HEK293 (cell line): ENCODE results near the gene CCER1.

Source experiments
- CTCF ChIA-PET: fragments of 350-600 bp; formaldehyde crosslinking; extraction: SDS; loops from one replicate; lab custom pipeline; 2021; ENCODE audit warnings: antibody characterized with exemption; lab: Yijun Ruan, JAX
- POLR2A ChIA-PET: fragments of 300-600 bp; formaldehyde crosslinking; extraction: SDS; loops from one replicate; lab custom pipeline; 2020; ENCODE audit warnings: antibody characterized with exemption, inconsistent platforms; lab: Yijun Ruan, JAX
- H3K27ac ChIP-seq: fragments of 200-500 bp; sonication (Bioruptor generic); 2 replicates; pipeline ENCODE4 v1.5.1; 2014; ENCODE audit warnings: low read depth, low read length, control low read depth, inconsistent platforms; ENCODE audit errors: extremely low read depth
- H3K36me3 ChIP-seq, 2 experiments: fragments of 200-500 bp in 1 of 2; sonication (Bioruptor generic) in 1 of 2; 1 replicate in 1 of 2; 2 replicates in 1 of 2; pipeline ENCODE4 v1.5.1; 2014 to 2017; ENCODE audit warnings: inconsistent platforms in 2 of 2, low read length in 2 of 2; ENCODE audit not compliant: control insufficient read depth in 2 of 2, insufficient read depth in 1 of 2
- H3K4me1 ChIP-seq: fragments of 200-500 bp; sonication (Bioruptor generic); 2 replicates; pipeline ENCODE4 v1.5.1; 2014; ENCODE audit warnings: mild to moderate bottlenecking, low read length, inconsistent platforms; ENCODE audit not compliant: control insufficient read depth, insufficient read depth
- H3K4me3 ChIP-seq: 2 replicates; pipeline ENCODE4 v1.5.1; 2011; ENCODE audit warnings: low read depth, mild to moderate bottlenecking, control low read depth, low read length, moderate library complexity
- H3K9me3 ChIP-seq: fragments of 200-500 bp; sonication (Bioruptor generic); 2 replicates; pipeline ENCODE4 v1.5.1; 2014; ENCODE audit warnings: low read depth, low read length, inconsistent platforms; ENCODE audit not compliant: control insufficient read depth, insufficient read depth
- BCL11A ChIP-seq: fragments of 450-650 bp; formaldehyde crosslinking; IDR thresholded peaks from 2 replicates; pipeline ENCODE4 v1.5.1; 2016; ENCODE audit warnings: low read depth, missing biosample characterization, missing genetic modification characterization
- KLF8 ChIP-seq: fragments of 450-650 bp; formaldehyde crosslinking; IDR thresholded peaks from 2 replicates; pipeline ENCODE4 v1.5.1; 2016; ENCODE audit warnings: missing biosample characterization, missing genetic modification characterization
- SP3 ChIP-seq: fragments of 450-650 bp; formaldehyde crosslinking; IDR thresholded peaks from 2 replicates; pipeline ENCODE4 v1.5.1; 2016; ENCODE audit warnings: missing biosample characterization, missing genetic modification characterization
- ZBTB7A ChIP-seq: fragments of 450-650 bp; formaldehyde crosslinking; IDR thresholded peaks from 2 replicates; pipeline ENCODE4 v1.5.1; 2016; ENCODE audit warnings: low read depth, missing biosample characterization, missing genetic modification characterization
- ZFP3 ChIP-seq: fragments of 450-650 bp; formaldehyde crosslinking; IDR thresholded peaks from 2 replicates; pipeline ENCODE4 v1.5.1; 2016; ENCODE audit warnings: low read depth, missing biosample characterization, missing genetic modification characterization
- ZNF10 ChIP-seq: fragments of 450-650 bp; formaldehyde crosslinking; IDR thresholded peaks from 2 replicates; pipeline ENCODE4 v1.5.1; 2017; ENCODE audit warnings: missing biosample characterization, missing genetic modification characterization
- ZNF114 ChIP-seq: fragments of 450-650 bp; formaldehyde crosslinking; IDR thresholded peaks from 2 replicates; pipeline ENCODE4 v1.5.0; 2017; ENCODE audit warnings: missing biosample characterization, missing genetic modification characterization
- ZNF169 ChIP-seq: fragments of 450-650 bp; formaldehyde crosslinking; IDR thresholded peaks from 2 replicates; pipeline ENCODE4 v1.5.1; 2016; ENCODE audit warnings: missing biosample characterization, missing genetic modification characterization
- ZNF2 ChIP-seq: fragments of 450-650 bp; formaldehyde crosslinking; IDR thresholded peaks from 2 replicates; pipeline ENCODE4 v1.5.1; 2016; ENCODE audit warnings: missing biosample characterization, missing genetic modification characterization
- ZNF266 ChIP-seq: fragments of 450-650 bp; formaldehyde crosslinking; IDR thresholded peaks from 2 replicates; pipeline ENCODE4 v1.5.1; 2016; ENCODE audit warnings: missing biosample characterization, missing genetic modification characterization, low read depth
- ZNF335 ChIP-seq: fragments of 450-650 bp; formaldehyde crosslinking; conservative IDR thresholded peaks from 2 replicates; pipeline ENCODE4 v1.5.1; 2016; ENCODE audit warnings: missing biosample characterization, missing genetic modification characterization
- ZNF404 ChIP-seq: fragments of 450-650 bp; formaldehyde crosslinking; IDR thresholded peaks from 2 replicates; pipeline ENCODE4 v1.5.1; 2017; ENCODE audit warnings: missing biosample characterization, missing genetic modification characterization
- ZNF433 ChIP-seq: fragments of 450-650 bp; formaldehyde crosslinking; IDR thresholded peaks from 2 replicates; pipeline ENCODE4 v1.5.1; 2016; ENCODE audit warnings: missing biosample characterization, missing genetic modification characterization, low read depth
- ZNF473 ChIP-seq: fragments of 450-650 bp; formaldehyde crosslinking; IDR thresholded peaks from 2 replicates; pipeline ENCODE4 v1.5.1; 2017; ENCODE audit warnings: missing biosample characterization, missing genetic modification characterization
- ZNF623 ChIP-seq: fragments of 450-650 bp; formaldehyde crosslinking; IDR thresholded peaks from 2 replicates; pipeline ENCODE4 v1.5.1; 2016; ENCODE audit warnings: missing biosample characterization, missing genetic modification characterization
- ZNF776 ChIP-seq: fragments of 450-650 bp; formaldehyde crosslinking; IDR thresholded peaks from 2 replicates; pipeline ENCODE4 v1.5.0; 2017; ENCODE audit warnings: missing biosample characterization, missing genetic modification characterization, borderline replicate concordance
- ZSCAN23 ChIP-seq: fragments of 450-650 bp; formaldehyde crosslinking; IDR thresholded peaks from 2 replicates; pipeline ENCODE4 v1.5.1; 2016; ENCODE audit warnings: missing biosample characterization, missing genetic modification characterization
- ZSCAN30 ChIP-seq: fragments of 450-650 bp; IDR thresholded peaks from 2 replicates; pipeline ENCODE4 v1.5.1; 2018; ENCODE audit warnings: missing biosample characterization, mild to moderate bottlenecking, missing genetic modification characterization, moderate library complexity
- TF ChIP-seq, protein P1 (sequence below): fragments of 450-650 bp; formaldehyde crosslinking; IDR thresholded peaks from 2 replicates; pipeline ENCODE4 v1.5.1; 2016; ENCODE audit warnings: missing biosample characterization, missing genetic modification characterization
- TF ChIP-seq, protein P2 (sequence below): fragments of 450-650 bp; formaldehyde crosslinking; optimal IDR thresholded peaks from 2 replicates; pipeline ENCODE3; 2016; ENCODE audit warnings: missing biosample characterization, mild to moderate bottlenecking, missing genetic modification characterization
- TF ChIP-seq, protein P3 (sequence below): fragments of 450-650 bp; IDR thresholded peaks from 2 replicates; pipeline ENCODE4 v1.5.1; 2018; ENCODE audit warnings: missing biosample characterization, mild to moderate bottlenecking, missing genetic modification characterization
- TF ChIP-seq, protein P4 (sequence below): fragments of 450-650 bp; IDR thresholded peaks from 2 replicates; pipeline ENCODE4 v1.5.1; 2018; ENCODE audit warnings: missing biosample characterization, missing genetic modification characterization

CCER1 gene, protein sequence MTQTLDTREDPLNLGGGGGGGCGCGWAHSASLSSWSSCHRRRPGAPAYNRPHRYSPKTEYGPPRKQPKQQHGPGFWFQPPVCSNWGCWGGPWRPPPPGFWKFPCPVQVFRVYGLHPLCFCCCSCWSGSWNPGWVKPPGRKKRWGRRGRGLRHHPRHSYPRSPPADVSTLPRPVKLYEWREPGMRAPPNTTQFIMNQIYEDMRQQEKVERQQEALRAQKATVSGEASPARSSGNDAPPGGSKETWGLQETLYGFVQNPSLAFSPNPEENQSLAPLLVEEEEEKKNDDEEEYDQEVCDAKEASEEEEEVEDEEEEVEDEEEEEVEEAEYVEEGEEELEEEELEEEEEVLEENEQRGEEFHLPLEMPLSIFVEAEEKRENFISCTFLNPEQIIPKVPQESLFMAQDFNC

DNA sequence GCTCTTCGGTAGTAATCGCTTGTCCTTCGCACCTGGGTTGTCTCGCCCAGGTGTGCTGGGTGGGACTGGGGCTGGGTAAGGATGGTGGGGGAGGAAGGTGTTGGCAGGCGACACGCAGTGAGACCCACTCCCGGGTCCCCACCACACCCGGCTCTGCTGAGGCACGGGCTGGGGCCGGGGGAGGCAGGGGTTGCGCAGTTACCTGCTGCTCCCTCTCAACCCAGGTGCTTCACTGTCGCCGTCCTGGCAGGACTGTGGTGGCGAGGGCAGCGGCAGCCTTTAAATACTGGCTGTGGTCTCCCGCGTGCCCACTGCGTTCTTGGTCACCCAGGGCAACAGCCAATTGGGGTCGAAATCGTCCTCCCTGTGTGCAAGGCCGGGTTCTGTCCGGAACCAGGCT is at the start of gene CCER1:
Gene CCER1, minus strand, starts transcription at position 256 of the 400 bp plus-strand sequence. CDS start 434 bp downstream, outside the sequence.
- H3K9me3 ChIP-seq = no peaks in the 10 kb centered on the region
- POLR2A ChIA-PET = no interaction called here
- CTCF ChIA-PET = no interaction called here
- H3K36me3 ChIP-seq = no peaks in the 10 kb centered on the region
- no peak within 1 kb of the TSS for H3K27ac ChIP-seq
- H3K4me1 ChIP-seq = no peaks in the 10 kb centered on the region
- TF ChIP-seq ZBTB7A (tag by site-specific recombination) (no peak), ZSCAN30 (tag by site-specific recombination) (no peak), ZNF10 (tag by site-specific recombination) (no peak), ZNF266 (no peak), ZNF473 (no peak), ZSCAN23 (tag by site-specific recombination) (no peak), ZNF114 (tag by site-specific recombination) (no peak), ZNF335 (no peak), ZNF623 (tag by site-specific recombination) (no peak), SP3 (tag by site-specific recombination) (no peak), ZNF2 (tag by site-specific recombination) (no peak), ZFP3 (no peak), BCL11A (tag by site-specific recombination) (no peak), ZNF433 (tag by site-specific recombination) (no peak), ZNF776 (tag by site-specific recombination) (no peak)
- TF ChIP-seq, protein P1, sequence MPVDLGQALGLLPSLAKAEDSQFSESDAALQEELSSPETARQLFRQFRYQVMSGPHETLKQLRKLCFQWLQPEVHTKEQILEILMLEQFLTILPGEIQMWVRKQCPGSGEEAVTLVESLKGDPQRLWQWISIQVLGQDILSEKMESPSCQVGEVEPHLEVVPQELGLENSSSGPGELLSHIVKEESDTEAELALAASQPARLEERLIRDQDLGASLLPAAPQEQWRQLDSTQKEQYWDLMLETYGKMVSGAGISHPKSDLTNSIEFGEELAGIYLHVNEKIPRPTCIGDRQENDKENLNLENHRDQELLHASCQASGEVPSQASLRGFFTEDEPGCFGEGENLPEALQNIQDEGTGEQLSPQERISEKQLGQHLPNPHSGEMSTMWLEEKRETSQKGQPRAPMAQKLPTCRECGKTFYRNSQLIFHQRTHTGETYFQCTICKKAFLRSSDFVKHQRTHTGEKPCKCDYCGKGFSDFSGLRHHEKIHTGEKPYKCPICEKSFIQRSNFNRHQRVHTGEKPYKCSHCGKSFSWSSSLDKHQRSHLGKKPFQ = no peak
- TF ChIP-seq, protein P2, sequence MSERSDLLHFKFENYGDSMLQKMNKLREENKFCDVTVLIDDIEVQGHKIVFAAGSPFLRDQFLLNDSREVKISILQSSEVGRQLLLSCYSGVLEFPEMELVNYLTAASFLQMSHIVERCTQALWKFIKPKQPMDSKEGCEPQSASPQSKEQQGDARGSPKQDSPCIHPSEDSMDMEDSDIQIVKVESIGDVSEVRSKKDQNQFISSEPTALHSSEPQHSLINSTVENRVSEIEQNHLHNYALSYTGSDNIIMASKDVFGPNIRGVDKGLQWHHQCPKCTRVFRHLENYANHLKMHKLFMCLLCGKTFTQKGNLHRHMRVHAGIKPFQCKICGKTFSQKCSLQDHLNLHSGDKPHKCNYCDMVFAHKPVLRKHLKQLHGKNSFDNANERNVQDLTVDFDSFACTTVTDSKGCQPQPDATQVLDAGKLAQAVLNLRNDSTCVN (tag by site-specific recombination) = no peak
- TF ChIP-seq, protein P3, sequence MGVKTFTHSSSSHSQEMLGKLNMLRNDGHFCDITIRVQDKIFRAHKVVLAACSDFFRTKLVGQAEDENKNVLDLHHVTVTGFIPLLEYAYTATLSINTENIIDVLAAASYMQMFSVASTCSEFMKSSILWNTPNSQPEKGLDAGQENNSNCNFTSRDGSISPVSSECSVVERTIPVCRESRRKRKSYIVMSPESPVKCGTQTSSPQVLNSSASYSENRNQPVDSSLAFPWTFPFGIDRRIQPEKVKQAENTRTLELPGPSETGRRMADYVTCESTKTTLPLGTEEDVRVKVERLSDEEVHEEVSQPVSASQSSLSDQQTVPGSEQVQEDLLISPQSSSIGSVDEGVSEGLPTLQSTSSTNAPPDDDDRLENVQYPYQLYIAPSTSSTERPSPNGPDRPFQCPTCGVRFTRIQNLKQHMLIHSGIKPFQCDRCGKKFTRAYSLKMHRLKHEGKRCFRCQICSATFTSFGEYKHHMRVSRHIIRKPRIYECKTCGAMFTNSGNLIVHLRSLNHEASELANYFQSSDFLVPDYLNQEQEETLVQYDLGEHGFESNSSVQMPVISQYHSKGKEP = no peak
- TF ChIP-seq, protein P4, sequence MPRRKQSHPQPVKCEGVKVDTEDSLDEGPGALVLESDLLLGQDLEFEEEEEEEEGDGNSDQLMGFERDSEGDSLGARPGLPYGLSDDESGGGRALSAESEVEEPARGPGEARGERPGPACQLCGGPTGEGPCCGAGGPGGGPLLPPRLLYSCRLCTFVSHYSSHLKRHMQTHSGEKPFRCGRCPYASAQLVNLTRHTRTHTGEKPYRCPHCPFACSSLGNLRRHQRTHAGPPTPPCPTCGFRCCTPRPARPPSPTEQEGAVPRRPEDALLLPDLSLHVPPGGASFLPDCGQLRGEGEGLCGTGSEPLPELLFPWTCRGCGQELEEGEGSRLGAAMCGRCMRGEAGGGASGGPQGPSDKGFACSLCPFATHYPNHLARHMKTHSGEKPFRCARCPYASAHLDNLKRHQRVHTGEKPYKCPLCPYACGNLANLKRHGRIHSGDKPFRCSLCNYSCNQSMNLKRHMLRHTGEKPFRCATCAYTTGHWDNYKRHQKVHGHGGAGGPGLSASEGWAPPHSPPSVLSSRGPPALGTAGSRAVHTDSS (tag by site-specific recombination) = no peak
- H3K4me3 ChIP-seq = no peak within 1 kb of the TSS

DNA sequence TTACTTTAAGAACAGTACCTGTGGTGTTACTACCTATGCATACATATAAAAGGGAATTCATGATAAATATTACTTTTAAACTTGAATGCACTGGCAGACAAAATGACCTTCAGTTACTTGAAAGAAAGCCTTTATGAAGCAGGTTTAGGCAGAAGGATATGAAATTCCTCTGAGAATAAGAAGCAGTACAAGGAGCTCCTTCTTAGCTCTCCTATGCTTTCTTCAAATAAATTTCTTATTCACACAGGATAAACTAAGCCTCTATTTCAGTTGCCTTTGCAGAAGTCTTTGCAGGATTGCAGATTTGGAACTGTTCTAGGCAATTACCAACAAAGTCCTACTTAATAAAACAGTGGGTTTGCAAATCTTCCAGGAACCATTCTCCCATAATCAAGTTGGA is 48.8 kb upstream of the CCER1 start:
- Histone ChIP-seq H3K36me3 (no peaks in the 10 kb centered on the region), H3K4me1 (peaks cover 6% of the 10 kb centered on the region; the same call in 1 of the 2 replicates), H3K27ac (no peak overlapping the region), H3K4me3 (no peak overlapping the region), H3K9me3 (no peaks in the 10 kb centered on the region)
- TF ChIP-seq KLF8 (tag by site-specific recombination) (no peak), ZNF169 (tag by site-specific recombination) (no peak), ZNF404 (tag by site-specific recombination) (no peak)
- ChIA-PET CTCF (interaction anchor here (1.2 to 1.3 kb wide), 2 partner anchors 25 to 105 kb away, joined by 3 to 4 read pairs; no protein-coding TSS in a partner anchor), POLR2A (no interaction called here)
